GM12878 (cell line): ENCODE results near the gene ITPRIP.

Experiments used
- BCLAF1 ChIP-seq: fragments of 450-650 bp; IDR thresholded peaks from 2 replicates; pipeline ENCODE4 v1.6.1; 2017; ENCODE audit warnings: antibody characterized with exemption, mild to moderate bottlenecking, moderate library complexity
- CTCF ChIP-seq, 3 experiments: IDR thresholded peaks in 2 of 3; conservative IDR thresholded peaks in 1 of 3; 2 replicates each; pipeline ENCODE4 v1.5.1; 2011; ENCODE audit warnings: low read depth in 3 of 3, low read length in 3 of 3, mild to moderate bottlenecking in 3 of 3, control low read depth in 2 of 3, moderate library complexity in 2 of 3, inconsistent platforms in 1 of 3, mixed read lengths in 1 of 3; ENCODE audit not compliant: control insufficient read depth in 2 of 3, insufficient read depth in 1 of 3; ENCODE audit errors: extremely low read depth in 1 of 3
- EP300 ChIP-seq, 2 experiments: fragments of 150-350 bp in 1 of 2; IDR thresholded peaks; 2 replicates each; pipeline ENCODE4 v1.6.1; 2011 to 2012; ENCODE audit warnings: low read depth in 2 of 2, low read length in 2 of 2, borderline replicate concordance in 1 of 2, improper control_type of control experiment in 1 of 2, inconsistent platforms in 1 of 2; ENCODE audit not compliant: control insufficient read depth in 1 of 2
- MXI1 ChIP-seq: fragments of 150-350 bp; IDR thresholded peaks from 2 replicates; pipeline ENCODE4 v1.6.1; 2011; ENCODE audit warnings: low read depth, mild to moderate bottlenecking, inconsistent platforms, low read length, improper control_type of control experiment
- RB1 ChIP-seq: fragments of 450-650 bp; formaldehyde crosslinking; IDR thresholded peaks from 2 replicates; pipeline ENCODE4 v1.6.1; 2017; ENCODE audit warnings: mild to moderate bottlenecking, borderline replicate concordance
- RCOR1 ChIP-seq: conservative IDR thresholded peaks from 2 replicates; pipeline ENCODE4 v1.6.1; 2012; ENCODE audit warnings: low read depth, low read length, improper control_type of control experiment
- RFX5 ChIP-seq: IDR thresholded peaks from 2 replicates; pipeline ENCODE4 v1.6.1; 2011; ENCODE audit warnings: low read depth, low read length, improper control_type of control experiment
- YBX1 ChIP-seq: fragments of 450-650 bp; IDR thresholded peaks from 2 replicates; pipeline ENCODE4 v1.6.1; 2016; ENCODE audit warnings: antibody characterized with exemption
- ZNF384 ChIP-seq: IDR thresholded peaks from 2 replicates; pipeline ENCODE4 v1.6.1; 2012; ENCODE audit warnings: low read depth, mild to moderate bottlenecking, low read length, improper control_type of control experiment, borderline replicate concordance

GRCh38 chr10:104296687-104297436, 41.4 kb downstream of the ITPRIP start:
- TF ChIP-seq CTCF (IDR thresholded peaks at IDR 0.05 in 2 of 3, conservative IDR thresholded peaks at IDR 0.05 in 1 of 3; ENCODE audit: control insufficient read depth in 2 of 3, extremely low read depth in 1 of 3, insufficient read depth in 1 of 3, low read depth in 3 of 3, low read length in 3 of 3) (no peak), EP300 (IDR thresholded peaks at IDR 0.05; ENCODE audit: borderline replicate concordance in 1 of 2, control insufficient read depth in 1 of 2, low read depth in 2 of 2, low read length in 2 of 2) (no peak), ZNF384 (no peak), RFX5 (no peak), RB1 (no peak), RCOR1 (no peak), BCLAF1 (no peak), MXI1 (no peak), YBX1 (no peak)
